NCI-H1930 (cell line): ENCODE results near the gene GPN2.

ENCODE experiments used
- DNase-seq, 2 experiments: peaks; one replicate each; lab custom pipeline; 2025; lab: John Stamatoyannopoulos, UW

Gene GPN2

DNA sequence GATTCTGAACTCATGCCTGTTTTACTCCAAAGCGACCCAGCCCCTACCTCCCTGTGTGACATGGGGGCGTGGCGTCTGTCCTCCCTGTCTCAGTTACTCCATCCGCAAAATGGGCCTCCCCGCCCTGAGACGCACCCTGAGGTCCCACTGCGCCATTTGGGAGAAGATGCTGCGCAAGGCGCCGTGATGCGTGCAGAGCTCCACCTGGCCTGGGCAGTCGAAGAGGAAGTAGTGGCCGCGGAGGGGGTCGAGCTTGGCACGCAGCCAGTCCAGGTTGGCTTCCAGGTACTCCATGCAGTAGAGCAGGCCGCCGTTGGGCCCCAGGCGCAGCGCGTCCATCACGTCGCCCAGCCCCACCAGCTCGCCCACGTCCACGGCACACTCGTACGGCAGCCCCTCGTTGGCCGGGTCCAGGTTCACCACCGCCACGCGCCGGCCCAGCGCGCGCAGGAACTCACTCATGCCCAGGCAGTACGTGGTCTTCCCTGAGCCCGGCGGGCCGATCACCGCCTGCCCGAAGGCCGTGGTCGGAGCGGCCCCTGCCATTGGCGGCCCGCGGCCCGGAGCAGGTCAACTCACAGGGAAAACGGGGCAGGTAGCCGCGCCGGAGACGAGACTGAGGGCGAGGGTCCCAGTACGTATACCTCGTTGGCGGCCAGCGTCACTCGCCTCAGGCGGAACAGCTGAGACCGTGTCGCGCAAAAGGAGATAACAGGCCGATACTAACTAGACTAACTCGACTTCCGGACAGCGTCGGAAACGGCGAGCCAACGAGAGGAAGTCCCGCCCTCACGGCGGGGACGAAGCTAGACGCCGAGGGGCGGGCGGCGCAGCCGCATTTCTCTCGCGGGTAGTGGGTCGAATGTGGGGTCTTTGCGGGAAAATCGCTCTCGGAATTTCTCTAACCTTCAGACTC is at the start of gene GPN2:
Gene GPN2 (minus strand): TSS at position 733 of the 916 bp plus-strand sequence. CDS start 187 bp downstream, at position 546.
- peak; percentile 22 to 75 for DNase-seq

DNA sequence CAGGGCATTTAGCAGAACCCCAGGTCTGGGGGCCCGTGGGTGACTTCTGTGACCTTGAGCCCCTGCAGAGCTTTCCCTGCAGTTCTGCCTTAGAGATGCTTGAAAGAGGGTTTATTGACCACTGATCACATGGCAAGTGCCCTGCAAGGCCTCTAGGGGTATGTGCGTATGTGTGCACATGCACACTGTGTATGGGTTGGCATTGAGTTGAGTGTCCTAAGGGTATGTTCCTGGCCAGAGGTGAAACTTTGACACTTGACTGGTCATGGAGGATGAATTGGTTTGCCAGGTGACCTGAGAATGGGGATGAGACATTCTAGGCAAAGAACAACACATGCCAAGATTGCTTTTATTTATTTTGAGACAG is 48.6 kb upstream of the GPN2 start:
- DNase-seq, result no peak

DNA sequence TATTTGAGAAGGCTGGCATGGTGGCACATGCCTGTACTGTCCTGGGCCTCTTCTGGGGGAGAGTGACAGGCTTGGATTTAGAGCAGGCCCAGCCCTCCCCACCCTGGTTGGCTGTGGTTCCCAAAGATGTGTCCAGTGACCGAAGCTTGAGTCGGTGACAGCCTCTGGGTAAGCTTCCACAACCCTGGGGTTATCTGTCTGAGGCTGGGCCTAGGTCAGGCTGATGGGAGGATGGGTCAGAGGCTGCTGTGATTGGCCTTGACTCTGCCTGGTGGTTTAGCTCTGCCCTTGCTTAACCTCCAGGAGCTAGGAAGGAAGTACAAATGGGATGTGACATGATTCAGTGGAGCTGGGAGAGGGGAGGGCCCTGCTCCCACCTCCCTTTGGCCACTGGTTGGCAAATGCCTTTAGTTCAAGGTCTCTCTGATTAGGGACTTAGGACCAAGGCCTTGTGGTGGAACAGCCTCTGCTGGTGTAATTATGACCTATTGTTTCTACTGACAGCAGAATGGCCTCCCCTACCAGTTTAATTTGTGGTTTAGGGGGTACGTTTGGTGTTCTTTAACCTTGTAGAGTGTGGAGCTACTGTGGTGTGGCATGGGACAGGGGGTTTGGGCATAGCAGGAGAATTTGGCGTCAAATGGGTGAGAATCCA is 48.0 kb upstream of the GPN2 start:
- DNase-seq, result no peak

DNA sequence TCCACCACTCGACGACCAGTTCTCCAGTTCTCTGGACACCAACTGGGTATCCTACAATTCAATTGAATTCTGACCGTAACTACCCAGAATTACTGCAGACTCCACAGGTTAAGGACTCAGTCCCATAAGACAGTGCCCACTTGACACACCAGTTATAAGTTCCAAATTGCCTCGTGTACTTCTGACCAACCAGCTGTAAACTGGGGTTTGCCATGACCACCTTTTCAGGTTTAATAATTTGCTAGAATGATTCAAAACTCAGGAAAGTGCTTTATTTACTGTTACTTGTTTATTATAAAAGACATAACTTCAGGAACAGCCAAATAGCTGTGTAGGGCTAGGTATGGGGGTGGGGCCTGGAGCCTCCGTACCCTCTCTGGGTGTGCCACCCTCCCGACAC is 46.7 kb upstream of the GPN2 start:
- DNase-seq, result no peak

DNA sequence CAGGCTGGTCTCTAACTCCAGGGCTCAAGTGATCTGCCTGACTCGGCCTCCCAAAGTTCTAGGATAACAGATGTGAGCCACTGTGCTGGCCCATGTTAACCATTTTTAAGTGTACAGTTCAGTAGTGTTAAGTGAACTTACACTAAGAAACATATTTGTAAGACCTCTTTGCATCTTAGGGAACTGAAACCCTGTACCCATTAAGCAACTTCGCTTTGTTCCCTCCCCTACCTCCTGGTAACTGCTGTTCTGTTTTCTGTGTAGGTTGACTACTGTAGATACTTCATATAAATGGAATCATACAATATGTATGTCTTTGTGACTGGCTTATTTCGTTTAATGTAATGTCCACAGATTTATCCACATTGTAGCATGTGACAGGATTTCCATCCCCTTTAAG is 42.4 kb upstream of the GPN2 start:
- no peak for DNase-seq

DNA sequence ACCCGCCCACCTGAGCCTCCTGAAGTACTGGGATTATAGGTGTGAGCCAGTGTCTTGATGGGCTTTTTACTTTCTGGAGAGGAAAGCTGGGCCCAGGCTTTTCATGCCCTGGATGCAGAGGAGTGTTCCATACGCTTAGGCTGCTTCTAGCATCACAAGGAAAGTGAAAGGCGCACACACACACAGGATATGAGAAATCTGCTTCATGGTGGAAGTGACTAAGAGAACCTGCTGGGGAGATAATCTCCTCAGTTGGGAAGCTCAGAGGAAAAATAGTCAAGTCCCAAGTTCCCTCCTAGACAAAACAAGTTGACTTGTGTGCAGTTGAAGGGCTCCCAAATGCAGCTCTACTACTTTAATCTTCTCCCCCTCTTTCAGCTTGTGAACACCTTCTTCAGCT is 33.6 kb upstream of the GPN2 start:
- no peak for DNase-seq

DNA sequence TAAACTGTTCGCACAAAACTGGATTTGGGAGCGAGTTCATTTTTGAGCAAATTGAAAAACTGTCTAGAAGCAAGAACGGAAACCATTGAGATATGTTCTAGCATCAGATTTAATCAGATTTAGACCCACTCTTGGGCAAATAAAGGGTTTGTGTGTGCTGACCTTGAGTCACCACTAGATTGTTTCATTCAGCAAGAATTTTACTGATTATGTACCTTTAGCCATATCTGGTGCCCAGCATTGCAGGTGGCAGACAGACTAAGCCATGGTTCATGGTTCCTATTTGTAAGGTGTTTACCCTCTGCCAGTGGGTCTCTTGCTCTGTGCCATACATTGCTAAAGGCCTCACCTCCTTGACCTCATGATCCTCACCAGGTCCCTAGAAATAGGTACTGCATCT is 32.8 kb upstream of the GPN2 start:
- no peak for DNase-seq

DNA sequence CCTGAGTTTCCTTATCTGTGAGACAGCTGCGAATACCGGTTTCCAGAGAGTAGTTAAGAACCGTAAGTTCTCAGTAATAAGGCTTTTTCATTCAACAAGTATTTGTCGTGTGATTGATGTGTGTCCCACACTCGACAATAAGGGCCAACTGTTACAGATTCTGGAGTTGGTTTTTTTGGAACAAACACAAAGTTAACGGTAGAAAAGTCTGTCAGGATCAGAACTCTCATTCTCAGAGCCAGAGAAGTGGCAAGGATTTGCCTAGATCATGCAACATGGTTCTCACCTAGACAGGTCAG is 32.3 kb upstream of the GPN2 start:
- no peak for DNase-seq

DNA sequence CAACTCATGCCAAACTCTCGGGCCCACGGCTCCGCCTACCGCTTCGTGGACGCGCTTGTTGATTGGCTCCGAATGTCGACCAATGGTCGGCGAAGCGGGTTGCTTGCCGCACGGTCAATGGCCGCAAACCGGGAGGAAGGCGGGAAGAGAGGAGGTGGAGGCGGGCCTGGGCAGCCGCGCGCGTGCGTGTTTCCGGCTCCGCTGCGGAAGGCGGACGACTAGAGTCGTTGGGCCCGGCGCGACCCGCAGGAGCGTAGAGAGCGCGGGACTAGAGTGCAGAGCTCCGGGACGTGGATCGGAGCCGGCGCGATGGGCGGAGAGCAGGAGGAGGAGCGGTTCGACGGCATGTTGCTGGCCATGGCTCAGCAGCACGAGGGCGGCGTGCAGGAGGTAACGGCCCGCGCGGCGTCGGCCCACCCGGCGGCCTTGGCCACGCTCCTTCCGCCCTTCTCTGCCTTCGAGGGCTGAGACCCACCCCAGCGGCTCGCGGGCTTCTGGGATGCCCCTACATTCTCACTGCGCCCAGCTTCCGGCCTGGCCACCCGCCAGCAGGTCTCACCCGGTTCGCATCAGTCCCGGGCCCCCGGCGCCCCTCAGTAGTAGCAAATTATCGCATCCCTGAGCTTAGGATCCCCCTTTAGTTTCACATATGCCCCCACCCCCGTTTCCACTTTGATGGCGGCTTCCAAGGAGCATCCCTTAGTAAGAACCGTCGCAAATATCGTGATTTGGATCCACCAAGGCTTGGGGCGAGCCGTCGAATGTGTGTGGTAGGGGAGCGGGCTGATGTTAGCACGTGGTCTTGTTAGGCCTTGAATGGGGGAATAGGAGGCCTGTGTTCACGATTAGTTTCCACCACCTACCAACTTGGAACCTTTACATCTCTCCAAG is 31.7 kb upstream of the GPN2 start, which contains the start of gene NUDC:
Gene NUDC (plus strand): TSS at position 204 of the 891 bp plus-strand sequence. CDS start 106 bp downstream, at position 310.
- peak; percentile 92 to 96 for DNase-seq

DNA sequence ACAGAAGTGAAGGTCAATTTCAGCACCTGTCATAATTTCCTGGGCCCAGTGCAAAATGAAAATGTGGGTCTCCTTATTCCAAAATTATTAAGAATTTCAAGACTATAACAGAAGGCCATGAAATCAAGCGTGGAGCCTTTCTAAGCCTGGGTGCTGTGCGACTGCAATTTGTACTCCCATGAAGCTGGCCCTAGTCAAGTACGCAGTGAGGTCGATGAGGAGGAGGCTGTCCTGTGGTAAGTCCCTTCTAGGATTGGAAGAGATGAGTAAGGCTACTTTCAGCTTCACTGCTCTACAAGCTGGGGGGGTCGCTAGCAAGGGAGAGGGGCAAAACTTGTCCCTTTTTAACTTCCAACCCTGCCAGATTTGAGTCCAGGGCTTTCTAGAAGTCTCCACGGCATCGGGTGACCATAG is 31.1 kb upstream of the GPN2 start:
- DNase-seq, result no peak

DNA sequence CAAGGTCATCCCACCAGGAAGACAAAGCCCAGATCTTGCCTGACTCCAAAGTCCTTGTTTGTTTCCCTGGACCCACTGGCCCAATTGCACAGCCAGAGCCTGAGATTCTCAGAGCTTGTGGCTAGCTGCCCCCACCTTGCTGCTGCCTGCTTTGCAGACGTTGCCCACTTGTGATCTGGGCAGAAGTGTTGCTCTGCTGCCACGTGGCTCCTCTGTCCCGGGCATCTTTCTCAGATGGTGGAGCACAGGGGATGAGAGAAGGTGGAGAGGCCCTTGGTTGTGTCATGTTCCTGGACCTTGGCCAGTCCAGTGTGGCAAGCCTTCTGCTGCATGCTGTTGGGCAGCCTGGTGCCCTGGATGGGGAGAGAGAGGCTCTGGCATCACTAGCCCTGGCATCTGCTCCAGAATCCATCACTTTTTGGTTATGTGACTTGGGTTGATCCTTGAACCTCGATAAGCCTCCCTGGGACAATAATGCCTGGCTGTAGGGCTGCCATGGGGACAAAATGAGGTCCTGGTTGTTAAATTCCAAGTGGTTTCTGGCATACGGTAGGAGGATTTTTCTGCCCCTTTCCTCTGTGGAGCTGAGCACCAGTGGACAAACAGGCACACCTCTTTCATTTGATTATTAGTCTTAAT is 25.2 kb upstream of the GPN2 start:
- no peak for DNase-seq

DNA sequence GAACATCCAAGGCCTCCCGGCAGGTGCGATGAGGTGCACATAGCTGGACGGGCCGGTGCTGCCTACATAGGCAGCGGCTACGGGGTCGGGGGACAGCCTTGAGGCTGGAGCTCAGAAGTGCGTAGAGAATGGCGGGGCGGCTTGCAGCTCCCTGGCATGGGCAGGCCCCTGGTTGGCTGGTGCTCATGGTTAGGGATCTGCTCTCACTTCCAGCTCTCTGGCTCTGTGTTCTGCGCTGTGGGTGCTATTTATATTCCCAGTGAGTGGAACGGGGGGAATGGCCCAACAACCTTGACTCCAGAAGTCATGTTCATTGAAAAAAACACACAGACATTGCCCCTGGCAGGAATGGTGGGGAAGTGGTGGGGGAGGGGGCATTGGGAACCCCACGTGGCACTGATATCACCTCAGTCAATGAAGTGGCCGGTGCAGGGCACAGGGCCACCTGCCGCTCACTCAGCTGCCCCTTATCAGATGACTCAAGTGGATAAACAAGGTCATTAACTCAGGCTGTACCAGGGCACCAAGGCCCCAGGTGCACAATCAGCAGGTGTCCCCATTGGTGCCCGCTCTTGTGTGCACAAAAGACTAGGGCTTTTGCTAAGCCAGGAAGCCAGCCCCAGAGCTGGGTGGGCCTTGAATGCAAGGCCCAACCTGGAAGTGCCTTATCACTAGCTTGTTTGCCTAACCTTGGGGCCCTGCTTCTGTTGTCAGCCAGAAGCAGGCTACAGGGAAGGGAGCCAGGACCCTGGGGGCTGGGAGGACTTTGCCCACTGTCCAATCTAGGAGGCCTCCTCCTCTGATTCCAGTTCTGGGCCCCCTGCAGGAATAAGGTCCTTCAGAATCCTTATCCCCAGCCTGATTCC is 23.9 kb upstream of the GPN2 start, which contains the start of gene NR0B2:
Gene NR0B2 (minus strand): TSS at position 222 of the 866 bp plus-strand sequence. CDS start 35 bp downstream, at position 187.
- peak in 1 of 2 experiments; percentile 33 for DNase-seq

DNA sequence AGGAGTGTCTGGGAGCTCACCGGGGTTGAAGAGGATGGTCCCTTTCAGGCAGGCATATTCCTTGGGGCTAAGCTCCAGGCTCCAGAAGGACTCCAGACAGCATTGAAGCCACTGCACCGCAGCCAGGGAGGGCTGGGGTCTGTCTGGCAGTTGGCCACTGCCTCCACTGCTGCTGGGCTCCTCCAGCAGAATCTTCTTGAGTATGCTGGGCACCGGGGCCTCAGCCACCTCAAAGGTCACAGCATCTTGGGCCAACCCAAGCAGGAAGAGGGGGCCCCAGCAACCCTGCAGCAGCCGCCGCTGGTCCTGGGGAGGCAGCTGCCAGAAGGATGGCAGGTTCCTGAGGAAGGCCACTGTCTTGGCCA is 23.3 kb upstream of the GPN2 start:
- no peak for DNase-seq

DNA sequence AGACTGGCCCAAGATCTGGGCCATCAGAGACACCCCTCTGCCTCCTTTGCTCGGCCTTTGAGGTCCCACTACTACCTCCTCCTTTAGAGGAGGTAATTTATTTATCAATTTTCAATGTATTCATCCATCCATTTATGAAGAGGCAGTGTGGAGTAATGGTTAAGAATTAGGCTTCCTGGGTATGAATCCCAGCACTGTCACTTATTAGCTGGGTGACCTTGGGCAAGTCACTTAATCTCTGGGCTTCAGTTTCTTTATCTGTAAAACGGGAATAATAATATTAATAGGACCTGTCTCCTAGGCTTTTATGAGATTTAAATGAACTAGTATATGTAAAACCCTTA is 22.0 kb upstream of the GPN2 start:
- no peak for DNase-seq

DNA sequence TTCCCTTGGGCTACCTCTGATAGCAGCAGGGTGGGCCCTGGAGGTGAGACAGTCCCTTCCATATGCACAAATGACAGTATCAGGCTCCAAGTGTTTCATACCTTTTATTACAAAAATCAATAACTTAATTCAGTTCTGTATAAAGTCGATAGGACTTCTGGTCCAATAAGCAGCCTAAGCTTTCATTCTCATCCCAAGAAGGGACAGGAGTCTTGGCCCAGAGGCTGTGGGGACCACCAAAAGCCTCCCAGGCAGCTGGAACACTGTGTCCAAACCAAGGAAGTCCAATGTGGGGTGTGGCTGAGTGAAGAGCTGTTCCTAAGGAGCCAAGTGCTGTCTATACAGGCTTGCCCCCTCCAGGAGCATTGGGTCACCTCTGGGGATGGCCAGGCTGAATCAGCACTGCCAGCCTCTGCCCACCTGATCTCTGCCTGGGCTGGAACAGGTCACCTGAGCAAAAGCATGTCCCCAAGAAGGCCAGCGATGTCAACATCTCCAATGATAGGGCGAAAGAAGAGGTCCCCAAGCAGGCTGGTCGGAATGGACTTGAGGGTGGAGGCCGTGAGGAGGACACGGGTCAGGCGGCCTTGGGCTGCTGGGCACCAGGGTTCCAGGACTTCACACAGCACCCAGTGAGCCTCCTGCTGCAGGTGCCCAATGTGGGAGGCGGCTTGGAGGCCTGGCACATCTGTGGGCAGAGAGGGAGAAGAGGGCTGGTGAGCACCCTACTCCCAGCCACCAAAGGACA is 21.5 kb upstream of the GPN2 start:
- no peak for DNase-seq

DNA sequence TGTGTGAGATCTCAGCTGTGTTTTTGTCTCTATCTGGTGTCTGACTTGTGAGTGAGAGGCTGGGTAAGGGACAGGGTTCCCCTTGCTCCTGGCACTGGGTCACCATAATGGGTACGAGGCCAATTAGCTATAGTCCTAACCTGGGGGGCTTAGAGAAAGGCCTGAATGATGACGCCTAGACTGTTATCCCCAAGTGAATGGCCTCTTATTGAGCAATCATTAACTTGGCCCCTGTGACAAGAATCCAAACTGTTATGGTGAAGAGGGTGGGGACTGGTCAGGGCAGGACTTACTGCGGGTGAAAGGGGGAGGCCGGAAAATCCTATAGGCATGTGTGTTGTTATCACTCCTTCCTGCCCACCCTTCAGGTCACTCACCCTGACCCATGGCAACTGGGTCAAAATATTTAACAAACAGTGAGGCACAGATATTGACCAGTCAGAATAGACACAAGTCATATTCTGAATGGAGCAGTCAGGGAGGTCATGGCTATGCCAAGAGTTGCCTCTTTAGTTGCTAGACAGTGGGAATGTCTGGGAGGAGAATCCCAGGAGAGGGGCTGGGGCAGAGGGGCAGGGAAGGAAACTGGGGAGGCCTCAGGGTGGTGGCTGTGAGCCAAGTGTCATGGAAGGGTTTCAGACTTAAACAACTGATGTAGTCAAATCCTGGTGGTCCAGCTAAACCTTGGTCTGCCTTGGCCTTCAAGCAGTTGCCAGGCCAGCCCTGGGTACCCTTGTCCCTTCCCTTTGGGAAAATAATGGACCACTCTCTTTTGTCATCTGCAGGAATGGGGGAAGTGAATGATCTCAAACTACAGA is 20.5 kb upstream of the GPN2 start:
- DNase-seq, result no peak

DNA sequence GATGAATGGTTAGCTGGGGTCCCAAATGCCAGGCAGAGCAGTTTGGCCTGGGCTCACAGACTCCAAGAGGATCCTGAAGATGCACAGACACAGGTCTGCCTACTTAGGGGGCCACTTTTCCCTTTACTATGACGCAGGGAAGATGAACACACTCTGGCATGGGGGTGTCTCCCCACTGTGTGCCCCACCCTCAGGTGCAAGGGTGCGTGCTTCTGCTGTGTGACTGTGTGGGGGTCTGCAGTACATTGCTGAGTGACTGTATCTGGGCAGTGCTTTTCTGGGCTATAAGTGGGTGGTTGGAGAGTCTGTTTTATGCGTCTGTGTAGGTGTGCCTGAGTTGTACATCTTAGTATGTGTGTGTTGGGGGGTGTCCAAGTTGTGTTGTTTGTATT is 19.9 kb upstream of the GPN2 start:
- no peak for DNase-seq

DNA sequence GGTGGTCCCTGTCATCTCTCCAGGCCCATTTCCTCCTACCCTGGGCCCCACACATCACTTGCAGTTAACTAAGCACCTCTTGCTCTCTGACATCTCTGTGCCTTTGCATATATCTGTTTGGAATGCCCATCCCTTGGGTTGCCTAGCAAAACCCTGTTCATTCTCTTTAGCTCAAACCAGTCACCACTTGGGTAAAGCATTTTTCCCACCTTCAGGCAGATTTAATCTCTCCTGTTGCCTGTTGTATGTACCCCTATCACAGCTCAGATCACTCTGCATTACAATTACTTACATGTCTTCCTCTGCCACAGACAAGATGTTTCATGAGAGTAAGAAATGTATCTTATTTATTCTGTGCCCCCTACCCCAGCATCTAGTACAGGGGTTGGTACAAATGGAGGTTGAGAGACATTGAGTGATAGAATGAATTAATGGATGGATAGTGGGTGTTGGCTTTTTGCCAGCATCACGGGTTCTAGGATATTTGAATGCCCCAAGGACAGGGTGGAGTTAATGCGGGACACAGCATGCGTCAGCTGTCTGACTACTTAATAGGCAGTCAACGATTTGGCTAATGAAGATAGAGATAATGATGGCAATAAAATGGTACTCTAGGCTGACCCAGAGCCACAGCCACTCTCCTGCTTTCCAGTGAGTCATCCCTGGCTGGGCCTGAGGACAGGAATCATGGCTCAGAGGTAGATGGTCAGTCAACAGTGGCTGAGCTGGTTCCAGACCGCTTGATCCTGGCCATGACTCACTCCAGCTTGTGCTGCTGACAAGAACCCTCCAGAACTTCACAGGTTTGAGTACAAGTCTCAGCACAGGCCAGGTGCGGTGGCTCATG is 17.2 kb upstream of the GPN2 start:
- DNase-seq, result no peak
